22Rv1 (cell line): ENCODE data around the gene MEIS2.

Experiments used
- ZFX ChIP-seq: fragments of 450-650 bp; IDR thresholded peaks from 2 replicates; pipeline ENCODE4 v1.6.1; 2017; ENCODE audit warnings: antibody characterized with exemption, borderline replicate concordance
- TF ChIP-seq, protein P1 (sequence below): fragments of 450-650 bp; IDR thresholded peaks from 2 replicates; pipeline ENCODE4 v1.5.1; 2017; ENCODE audit warnings: mild to moderate bottlenecking

GRCh38 chr15:36994790-36995189 lies 105.6 kb downstream of the MEIS2 start:
- TF ChIP-seq, protein P1, sequence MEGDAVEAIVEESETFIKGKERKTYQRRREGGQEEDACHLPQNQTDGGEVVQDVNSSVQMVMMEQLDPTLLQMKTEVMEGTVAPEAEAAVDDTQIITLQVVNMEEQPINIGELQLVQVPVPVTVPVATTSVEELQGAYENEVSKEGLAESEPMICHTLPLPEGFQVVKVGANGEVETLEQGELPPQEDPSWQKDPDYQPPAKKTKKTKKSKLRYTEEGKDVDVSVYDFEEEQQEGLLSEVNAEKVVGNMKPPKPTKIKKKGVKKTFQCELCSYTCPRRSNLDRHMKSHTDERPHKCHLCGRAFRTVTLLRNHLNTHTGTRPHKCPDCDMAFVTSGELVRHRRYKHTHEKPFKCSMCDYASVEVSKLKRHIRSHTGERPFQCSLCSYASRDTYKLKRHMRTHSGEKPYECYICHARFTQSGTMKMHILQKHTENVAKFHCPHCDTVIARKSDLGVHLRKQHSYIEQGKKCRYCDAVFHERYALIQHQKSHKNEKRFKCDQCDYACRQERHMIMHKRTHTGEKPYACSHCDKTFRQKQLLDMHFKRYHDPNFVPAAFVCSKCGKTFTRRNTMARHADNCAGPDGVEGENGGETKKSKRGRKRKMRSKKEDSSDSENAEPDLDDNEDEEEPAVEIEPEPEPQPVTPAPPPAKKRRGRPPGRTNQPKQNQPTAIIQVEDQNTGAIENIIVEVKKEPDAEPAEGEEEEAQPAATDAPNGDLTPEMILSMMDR: no peak
- no peak for TF ChIP-seq ZFX
